ENCODE results near the gene G0S2.
A peak's percentile ranks its signal among the peaks of the same experiment; 100 is the strongest.
"Not testable (repeated sequence)": the region's sequence is repeated elsewhere in the genome, so short reads cannot be mapped to it uniquely, and the experiment has no call there.

G0S2 gene

DNA sequence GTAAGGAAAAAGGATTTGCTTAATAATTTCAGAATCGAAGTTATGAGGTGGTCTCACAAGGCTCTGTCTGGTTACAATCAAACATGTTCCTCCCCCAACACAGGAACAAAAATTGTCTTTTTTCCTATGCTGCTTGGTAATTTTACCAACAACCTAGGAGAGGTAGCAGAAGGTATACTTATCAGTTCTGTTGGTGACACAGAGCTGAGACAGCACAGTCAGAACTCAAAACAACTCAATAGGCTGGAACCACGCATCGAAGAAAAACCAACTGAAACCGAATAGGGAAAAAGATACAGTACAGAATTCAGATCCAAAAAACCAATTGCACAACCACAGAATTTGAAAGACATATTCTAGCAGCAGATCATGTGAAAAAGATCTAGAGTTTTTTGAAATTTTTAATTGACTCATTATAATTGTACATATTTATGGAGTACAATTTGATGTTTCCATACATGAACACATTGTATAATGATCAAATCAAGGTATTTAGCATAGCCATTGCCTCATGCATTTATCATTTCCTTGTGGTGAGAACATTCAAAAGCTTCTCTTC lies 3.8 kb downstream of the G0S2 start:
- no peak for DNase-seq (ENCODE audit: low read depth in 2 of 2)

DNA sequence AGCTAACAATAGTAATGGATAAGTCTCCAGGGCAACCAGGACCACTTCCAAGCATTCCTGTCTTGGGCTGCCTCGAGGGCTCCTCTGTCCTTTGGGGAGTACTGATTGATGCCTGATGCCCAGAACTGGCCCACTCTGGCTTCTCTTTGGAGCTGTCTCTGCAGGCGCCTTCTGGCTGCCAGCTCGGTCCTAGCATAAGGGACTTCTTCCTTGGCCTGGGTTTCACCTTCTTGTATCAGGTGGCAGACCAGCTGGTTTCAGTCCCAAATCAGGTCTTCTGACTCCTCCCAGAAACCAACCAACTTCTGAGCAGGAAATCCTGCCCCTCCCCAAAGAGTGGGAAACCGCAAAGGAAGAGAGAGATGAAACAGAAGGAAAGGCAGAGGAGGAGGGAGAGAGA lies 10.6 kb downstream of the G0S2 start:
- DNase-seq (ENCODE audit: low read depth in 2 of 2) = no peak

DNA sequence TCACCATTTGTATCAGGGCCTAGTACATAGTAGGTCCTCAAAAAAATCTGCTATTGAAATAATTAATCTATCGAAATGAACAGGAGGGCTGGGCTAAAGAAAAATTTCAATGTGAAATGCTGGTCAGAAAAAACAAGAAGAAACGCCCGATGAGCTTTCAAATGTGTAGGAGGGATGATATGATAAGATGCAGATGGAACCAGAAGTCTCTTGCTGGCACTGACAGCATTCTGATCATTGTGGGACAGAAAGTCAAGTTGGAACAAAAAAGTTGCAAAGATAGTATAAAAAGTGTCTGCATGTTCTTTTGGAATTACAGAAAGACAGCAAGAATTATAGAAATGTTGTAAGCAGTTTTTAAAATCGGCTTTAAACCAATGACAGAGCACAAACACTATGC lies 11.1 kb downstream of the G0S2 start:
- no peak for DNase-seq (ENCODE audit: low read depth in 2 of 2)

DNA sequence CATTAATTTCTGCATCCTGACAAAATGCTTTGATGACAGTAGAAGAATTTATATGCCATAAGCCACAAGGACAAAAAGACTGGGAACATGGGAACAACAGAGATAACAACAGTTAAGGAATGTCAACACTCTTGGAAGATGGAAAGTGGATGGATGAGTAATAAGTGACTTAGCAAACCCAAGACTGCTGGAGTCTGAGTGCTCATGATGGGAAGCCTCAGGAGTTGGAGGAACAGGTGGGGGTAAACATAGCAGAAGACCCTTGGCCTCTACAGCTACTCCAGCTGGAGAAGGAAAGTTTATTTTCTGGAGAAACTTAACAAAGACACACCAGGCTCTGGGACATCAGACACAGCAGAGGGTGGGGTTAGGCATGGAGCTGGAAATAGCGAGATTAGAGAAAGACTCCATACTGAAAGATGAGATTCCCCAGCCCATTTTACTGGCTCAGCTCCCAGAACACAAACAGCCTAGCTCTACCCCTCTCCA lies 13.6 kb downstream of the G0S2 start:
- DNase-seq (ENCODE audit: low read depth in 2 of 2) = no peak

DNA sequence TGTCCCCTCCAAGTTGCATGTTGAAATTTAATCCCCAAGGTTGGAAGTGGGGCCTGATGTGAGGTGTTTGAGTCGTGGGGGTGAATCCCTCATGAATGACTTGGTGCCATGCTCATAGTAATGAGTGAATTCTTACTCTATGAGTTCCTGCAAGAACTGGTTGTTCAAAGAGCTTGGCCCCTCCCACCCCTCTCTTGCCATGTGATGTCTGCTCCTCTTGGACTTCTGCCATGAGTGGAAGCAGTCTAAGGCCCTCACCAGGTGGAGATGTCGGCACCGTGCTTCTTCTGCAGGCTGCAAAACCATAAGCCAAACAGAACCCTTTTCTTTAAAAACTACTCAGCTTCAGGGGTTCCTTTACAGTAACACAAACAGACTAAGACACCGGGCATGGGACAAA lies 14.3 kb downstream of the G0S2 start:
- DNase-seq (ENCODE audit: low read depth in 2 of 2) = no peak

DNA sequence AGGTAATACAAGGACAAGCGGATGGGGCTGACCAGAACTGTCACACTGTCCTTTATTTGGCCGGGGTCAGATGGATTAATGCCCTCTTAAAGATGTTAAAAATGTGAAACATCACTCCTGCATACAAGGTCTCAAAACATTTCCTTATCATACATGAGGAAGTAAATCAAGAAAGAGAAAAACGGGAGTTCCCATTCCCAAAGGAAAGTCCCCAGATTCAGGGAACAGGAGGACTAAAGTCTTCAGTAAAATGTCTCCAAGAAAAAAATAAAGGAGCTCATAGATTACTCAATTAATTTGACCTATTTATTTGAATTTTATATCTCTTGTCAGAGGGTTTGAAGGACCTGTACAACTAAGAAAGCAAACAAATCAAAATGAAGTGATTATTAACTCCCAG lies 16.0 kb downstream of the G0S2 start:
- DNase-seq (ENCODE audit: low read depth in 2 of 2) = no peak

DNA sequence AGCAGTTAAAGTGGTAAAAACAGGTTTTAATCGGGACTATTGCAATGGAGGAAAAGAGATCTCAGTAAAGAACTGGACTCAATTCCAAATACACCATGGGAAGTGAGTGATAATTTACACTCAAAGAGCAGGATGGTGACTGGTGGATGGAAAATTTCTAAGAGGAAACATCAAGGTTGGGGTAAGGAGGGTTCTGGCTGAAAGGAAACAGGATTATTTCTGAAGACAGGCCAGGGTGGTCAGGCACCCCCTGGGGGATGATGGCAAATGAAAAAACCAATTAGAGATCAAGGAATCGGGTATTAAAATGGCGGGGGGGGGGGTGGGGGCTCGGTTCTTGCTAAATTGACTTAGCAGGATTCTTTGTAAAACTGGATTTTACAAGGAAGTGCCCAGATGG lies 17.1 kb downstream of the G0S2 start:
- no peak for DNase-seq (ENCODE audit: low read depth in 2 of 2)

DNA sequence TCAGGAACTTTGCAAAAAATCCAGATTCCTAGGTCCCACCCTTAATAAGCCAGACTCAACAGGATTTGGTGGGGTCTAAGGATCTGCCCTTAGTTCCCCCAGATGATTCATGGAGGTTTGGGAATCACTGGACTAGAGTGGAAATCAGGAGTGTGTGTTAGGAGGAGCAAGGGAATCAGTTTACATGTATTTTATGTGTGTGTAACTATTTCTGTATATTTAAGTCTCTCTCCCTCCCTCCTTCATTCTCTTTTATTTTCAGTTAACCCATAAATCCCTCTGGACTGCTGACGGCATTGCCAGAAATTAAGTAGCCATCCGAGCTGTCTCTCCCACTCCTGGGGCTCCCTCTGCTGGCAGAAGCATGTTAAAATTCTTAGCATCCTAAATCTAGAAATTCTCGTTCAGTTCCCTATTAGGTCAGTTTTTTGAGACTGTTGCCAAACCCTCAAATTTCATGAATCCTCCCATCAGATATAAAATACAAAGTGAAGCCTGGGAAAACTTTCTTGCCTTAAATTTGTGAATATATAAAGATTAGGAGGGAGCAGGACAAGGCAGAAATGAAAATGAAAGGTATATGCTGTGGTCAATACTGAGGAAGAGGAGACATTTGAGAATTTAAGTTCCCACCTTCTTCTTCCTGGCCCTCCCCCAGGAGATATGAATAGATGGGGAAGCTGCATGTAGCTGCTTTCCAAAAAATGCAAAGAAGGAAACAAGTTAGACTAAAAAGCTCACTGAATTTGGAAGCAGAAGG lies 17.7 kb downstream of the G0S2 start:
- DNase-seq (ENCODE audit: low read depth in 2 of 2) = peak; percentile 59 to 62

DNA sequence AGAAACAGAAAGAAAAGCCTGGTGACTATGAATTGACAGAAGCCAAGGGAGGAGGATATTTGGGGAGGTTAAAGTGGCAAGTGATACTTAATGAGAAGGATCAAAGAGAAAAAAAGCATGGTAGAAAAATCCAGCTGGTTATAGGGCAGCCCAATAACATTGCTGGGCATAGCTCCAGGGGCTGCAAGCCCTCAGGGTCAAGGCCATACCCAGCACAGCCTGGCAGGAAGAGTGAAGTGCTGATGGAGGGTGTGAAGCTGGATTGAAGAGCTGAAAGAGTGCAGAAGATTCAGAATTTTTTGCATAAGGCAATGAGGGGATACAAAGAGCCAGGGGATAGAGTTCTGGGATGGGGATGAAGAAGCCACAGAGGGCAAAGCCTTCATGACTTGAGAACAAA lies 21.5 kb downstream of the G0S2 start:
- DNase-seq (ENCODE audit: low read depth in 2 of 2) = no peak

DNA sequence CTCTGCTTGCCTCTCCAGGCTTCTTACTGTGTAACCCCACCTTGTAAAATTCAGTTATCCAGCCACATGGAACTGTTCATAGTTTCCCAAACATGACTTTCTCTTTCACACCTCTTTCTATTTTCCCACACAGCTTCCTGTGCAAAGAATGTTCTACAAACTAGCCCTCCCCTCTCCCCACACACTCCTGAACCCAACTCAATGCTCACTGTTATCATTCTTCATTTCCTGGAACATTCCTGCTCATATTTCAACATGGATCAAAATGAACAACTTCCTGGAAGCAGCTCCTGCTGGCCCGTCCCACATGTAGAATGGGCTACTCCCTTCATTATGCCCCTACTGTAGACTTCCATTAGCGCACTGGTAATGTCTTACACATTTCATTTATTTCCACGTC lies 21.9 kb downstream of the G0S2 start:
- no peak for DNase-seq (ENCODE audit: low read depth in 2 of 2)

DNA sequence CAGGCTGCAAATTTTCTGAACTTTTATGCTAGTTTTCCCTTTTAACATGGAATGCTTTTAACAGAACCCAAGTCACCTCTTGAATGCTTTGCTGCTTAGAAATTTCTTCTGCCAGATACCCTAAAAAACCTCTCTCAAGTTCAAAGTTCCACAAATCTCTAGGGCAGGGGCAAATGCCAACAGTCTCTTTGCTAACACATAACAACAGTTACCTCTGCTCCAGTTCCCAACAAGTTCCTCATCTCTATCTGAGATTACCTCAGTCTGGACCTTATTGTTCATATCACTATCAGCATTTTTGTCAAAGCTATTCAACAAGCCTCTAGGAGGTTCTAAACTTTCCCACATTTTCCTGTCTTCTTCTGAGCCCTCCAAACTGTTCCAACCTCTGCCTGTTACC lies 25.5 kb downstream of the G0S2 start:
- not testable (repeated sequence) for DNase-seq (ENCODE audit: low read depth in 2 of 2)

DNA sequence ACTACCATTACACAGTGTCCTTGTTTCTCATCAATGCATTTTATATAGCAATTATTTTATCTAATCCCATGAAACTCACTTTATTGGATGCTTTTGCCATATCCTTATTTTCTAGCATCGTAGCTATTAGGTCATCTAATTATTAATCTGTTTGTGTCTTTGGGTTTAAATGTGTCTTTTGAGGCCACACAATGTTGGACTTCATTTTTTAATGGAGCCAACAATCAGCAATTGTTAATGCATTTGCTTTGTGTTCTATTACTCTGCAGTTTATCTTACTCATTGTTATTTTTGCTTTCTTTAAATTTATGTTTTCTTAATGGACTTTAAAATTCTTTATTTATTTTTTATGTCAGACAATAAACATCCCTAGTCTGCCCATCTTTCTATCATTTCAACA lies 27.6 kb downstream of the G0S2 start:
- DNase-seq (ENCODE audit: low read depth in 2 of 2) = no peak

DNA sequence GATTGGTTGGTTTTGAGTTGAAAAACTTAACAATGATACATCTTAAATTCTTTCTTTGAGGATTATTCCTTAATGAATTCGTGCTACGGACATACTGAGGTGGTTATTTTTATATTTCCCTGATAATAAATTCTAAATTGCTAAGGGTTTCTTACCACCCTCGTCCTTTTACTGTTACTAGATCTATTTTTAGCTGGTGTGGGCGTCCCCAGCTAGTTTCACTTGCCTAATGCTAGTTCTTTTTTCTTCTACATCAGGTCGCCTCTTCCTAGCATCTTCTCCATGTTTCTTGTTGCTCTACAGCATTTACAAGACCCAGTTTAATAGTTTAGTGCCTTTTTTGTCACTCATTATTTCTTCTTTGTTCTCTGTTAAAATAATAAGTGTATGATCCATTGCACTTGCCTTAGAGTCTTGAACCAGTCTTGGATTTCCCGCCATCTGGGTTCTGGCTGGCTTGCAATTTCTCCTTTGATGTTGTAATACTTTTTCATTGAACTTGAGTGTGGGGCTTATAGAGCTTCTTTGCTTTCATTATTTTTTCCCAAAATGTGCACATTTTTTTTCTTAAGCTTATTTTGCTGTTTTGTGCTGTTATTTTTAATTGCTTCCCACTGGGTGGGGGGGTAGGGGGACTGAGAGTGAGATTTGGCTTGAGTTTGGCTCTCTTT lies 28.8 kb downstream of the G0S2 start:
- DNase-seq (ENCODE audit: low read depth in 2 of 2) = no peak

DNA sequence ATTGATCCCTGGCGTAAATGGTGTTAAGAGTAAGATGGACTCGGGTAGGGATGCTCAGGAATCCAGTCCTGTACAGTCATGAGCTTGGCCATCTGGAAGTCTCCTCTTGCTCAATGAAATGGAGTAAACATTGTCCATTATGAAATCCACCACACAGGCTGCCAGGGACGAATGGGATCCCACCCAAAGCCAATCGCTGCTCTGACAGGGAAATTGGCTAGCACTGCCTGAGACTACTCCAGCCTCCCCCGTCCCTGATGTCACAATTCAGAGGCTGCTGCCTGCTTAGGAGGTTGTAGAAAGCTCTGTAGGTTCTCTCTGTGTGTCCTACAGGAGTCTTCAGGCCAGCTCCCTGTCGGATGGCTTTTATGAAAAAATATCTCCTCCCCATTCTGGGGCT lies 29.4 kb downstream of the G0S2 start, which contains the start of gene HSD11B1:
HSD11B1 (plus strand) TSS at position 263 of the 400 bp plus-strand sequence; CDS start at position 360, 97 bp downstream.
- DNase-seq (ENCODE audit: low read depth in 2 of 2) = no peak

DNA sequence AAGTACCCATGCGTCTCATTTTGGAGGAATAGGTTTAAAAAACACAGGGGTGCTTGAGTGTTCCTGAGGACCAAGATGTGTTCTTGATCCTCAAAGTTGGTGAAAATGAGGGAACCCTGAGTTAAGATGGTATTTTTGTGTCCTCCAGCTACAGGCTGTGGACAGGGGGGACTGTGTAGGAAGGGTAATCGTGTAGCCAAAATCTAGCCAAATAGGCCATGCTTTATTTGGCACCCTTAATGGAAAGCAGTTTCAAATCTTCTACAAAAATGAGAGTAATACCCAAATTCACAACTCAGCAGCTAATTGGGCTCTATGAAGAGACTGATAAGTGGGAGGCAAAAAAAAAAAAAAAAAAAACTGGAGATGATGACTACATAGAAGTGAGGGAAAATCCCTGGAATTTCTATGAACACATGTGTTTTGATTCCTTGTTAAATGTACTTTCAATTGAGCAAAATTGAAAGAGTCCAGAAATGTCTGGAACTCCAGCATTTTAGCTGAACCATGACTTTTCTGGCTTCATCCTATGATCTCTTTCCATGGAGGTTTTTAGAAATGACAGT lies 29.9 kb downstream of the G0S2 start:
- DNase-seq (ENCODE audit: low read depth in 2 of 2) = no peak

DNA sequence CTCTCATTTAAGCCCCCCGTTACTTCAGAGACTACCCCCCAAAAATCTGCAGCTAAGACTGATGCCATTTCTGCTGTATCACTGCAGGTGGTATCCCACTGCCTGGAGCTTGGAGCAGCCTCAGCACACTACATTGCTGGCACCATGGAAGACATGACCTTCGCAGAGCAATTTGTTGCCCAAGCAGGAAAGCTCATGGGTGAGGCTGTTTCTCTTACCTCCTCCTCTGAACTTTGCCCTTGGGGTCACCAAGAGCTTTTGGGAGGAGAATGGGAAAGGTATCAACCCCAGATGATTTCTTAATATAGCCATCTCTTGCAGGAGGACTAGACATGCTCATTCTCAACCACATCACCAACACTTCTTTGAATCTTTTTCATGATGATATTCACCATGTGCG lies 31.4 kb downstream of the G0S2 start:
- no peak for DNase-seq (ENCODE audit: low read depth in 2 of 2)

DNA sequence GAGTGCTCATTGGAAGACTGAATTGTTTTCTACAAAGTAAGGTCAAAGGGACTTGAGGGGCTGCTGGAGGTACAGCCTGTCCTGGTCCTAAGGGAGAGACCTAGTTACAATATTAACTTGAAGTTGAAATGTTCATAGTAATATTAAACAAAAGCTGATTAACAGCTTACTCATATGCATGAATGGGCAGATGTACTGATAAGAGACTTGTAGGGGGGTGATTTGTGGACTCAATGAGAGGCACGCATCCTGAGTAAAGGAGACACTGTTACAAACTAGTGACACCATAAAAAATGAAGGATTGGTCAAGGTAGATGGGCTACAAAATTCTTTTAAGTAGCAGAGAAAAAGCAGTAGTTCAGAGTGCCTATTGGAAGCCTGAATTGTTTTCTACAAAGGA lies 32.1 kb downstream of the G0S2 start:
- no peak for DNase-seq (ENCODE audit: low read depth in 2 of 2)

DNA sequence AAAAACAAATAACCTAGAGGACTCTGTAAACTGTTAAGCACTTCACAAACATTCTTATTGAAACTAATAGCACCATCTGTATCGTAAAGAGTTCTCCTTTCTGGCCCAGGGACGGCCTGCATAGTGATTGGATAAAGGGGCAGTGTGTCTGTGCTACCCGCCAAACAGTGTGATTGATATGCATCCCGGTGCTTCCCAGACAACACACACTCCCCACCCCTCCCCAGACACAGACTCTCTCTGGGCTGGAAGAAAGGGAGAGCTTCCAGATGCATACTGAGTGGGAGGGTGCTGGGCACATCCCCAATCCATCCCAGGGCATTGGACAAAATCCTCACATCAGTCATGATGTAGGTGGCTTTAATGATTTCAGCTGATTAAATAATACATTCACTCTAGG lies 33.1 kb downstream of the G0S2 start:
- no peak for DNase-seq (ENCODE audit: low read depth in 2 of 2)

DNA sequence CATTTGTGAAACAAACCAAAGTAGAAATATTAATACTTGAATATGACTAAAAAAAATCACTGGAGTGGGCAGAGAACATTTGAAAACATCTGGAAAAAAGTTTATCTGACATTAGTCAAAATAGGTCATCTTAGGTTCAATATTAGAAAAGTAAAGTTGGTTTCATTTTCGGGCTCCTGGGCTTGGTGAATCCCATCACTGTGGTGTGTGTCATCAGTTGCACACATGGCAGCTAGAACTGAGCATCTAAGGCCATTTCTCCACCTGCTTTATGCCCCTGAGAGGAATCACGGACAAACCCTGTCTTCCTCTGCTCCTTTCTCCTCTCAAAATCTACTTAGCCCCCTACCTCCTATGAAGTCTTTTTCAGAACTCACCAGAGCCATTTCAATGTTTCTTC lies 34.9 kb downstream of the G0S2 start:
- DNase-seq (ENCODE audit: low read depth in 2 of 2) = no peak

DNA sequence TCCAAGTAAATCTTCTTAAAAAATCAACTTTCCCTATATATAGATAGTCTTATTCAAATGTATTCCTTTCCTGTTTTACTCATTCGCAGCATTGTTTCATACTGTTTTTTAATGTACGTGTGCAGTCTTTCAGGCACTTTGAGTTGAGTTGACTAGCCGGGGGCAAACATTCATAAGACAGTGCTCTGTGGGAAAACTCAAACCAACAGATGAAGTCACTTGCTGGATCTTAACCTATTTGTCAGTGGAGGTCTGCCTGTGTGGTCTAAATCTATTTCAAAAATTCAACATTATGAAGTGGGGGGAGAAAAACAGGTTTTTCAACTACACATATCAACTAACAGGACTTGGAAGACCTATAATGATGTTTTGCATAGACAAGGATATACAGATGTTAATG lies 35.6 kb downstream of the G0S2 start:
- no peak for DNase-seq (ENCODE audit: low read depth in 2 of 2)

DNA sequence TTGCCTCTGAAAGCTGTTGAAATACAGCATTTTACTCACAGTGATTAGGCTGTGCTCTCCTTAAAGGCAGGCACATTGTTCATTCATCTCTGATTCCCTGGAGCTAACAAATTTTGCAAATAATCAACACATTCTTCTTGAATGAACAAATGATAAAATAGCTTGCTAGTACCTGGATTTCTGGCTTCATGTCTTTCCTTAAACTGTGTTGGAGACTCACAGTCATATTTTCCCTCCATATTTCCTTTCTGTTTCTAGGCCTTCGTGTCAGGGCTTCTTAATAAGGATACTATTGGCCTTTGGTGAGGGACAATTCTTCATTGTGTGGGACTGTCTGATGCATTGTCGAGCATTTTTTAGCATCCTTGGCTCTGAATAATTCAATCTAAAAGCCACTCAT lies 39.1 kb downstream of the G0S2 start:
- no peak for DNase-seq (ENCODE audit: low read depth in 2 of 2)

DNA sequence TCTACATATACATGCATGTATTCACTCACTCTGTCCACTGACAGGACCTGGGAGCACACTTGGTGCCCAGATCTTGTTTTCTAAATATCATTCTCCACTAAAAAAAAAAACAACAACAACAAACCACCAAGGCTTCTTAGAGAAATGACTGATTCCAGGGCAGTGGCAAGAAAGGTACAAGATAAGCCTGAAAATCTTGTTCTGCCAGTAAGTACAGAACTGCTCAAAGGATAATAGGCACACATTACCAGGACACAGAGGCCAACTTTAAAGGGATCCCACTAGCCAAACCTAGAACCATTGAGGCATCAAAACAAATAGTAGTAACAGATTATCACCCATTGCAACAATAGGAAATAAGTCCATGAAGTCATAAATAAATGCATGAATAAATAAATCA lies 40.1 kb downstream of the G0S2 start:
- DNase-seq (ENCODE audit: low read depth in 2 of 2) = no peak

DNA sequence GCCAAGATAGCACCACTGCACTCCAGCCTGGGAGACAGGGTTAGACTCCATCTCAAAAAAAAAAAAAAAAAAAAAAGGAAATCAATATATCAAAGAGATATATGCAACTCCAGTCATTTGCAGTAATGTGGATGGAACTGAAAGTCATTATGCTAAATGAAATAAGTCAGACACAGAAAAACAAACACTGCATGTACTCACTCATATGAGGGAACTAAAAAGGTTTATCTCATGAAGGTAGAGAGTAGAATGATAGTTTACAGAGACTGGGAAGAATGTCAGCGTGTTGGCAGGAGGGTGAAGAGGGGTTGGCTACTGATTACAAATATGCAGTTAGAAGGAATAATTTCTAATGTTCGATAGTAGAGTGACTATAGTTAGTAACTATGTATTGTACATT lies 42.6 kb downstream of the G0S2 start:
- no peak for DNase-seq (ENCODE audit: low read depth in 2 of 2)
